Neural cell (in vitro differentiated cells): ENCODE data around the gene YAF2. TPM values are rescaled to one million over a fixed set of nuclear protein-coding genes. Genes with fewer than 3 reads are reported as not detected.
"Not testable (repeated sequence)": the region's sequence is repeated elsewhere in the genome, so short reads cannot be mapped to it uniquely, and the experiment has no call there.

Experiments used
- H2AFZ ChIP-seq: fragments of 200-600, 300-800 bp; sonication (generic), shearing (Covaris generic); 2 replicates; pipeline ENCODE4 v1.6.0; 2014; ENCODE audit warnings: low read depth, mild to moderate bottlenecking, antibody characterized with exemption, low read length, moderate library complexity
- H3F3A ChIP-seq: fragments of 200-600 bp; shearing (Covaris generic); 2 replicates; pipeline ENCODE4 v1.6.1; 2016; ENCODE audit warnings: mild to moderate bottlenecking, moderate library complexity, mixed read lengths, antibody characterized with exemption, low read length; ENCODE audit not compliant: insufficient read depth, poor library complexity, severe bottlenecking
- H3K27ac ChIP-seq: fragments of 200-600, 300-800 bp; sonication (generic), shearing (Covaris generic); 2 replicates; pipeline ENCODE4 v1.5.1; 2014; ENCODE audit warnings: mild to moderate bottlenecking, low read length, moderate library complexity
- H3K27me3 ChIP-seq: fragments of 300-800, 200-600 bp; sonication (generic), shearing (Covaris generic); 2 replicates; pipeline ENCODE4 v1.6.0; 2014; ENCODE audit warnings: mild to moderate bottlenecking, low read depth, low read length, moderate library complexity; ENCODE audit not compliant: insufficient read depth
- H3K36me3 ChIP-seq: fragments of 300-800, 200-600 bp; sonication (generic), shearing (Covaris generic); 2 replicates; pipeline ENCODE4 v1.5.1; 2014; ENCODE audit warnings: mild to moderate bottlenecking, antibody characterized with exemption, low read length, moderate library complexity; ENCODE audit not compliant: insufficient read depth
- H3K4me2 ChIP-seq: fragments of 300-800, 200-600 bp; sonication (generic), shearing (Covaris generic); 2 replicates; pipeline ENCODE4 v1.6.0; 2014; ENCODE audit warnings: mild to moderate bottlenecking, low read length
- H3K4me3 ChIP-seq: fragments of 300-800, 200-600 bp; sonication (generic), shearing (Covaris generic); 2 replicates; pipeline ENCODE4 v1.5.1; 2014; ENCODE audit warnings: mild to moderate bottlenecking, low read length, moderate library complexity
- H3K79me2 ChIP-seq: fragments of 200-600 bp; shearing (Covaris generic); replicated peaks from 2 replicates; pipeline ENCODE4 v1.6.0; 2014; ENCODE audit warnings: mild to moderate bottlenecking, low read length, moderate library complexity; ENCODE audit not compliant: insufficient read depth
- H3K9ac ChIP-seq: fragments of 300-800, 200-600 bp; sonication (generic), shearing (Covaris generic); 2 replicates; pipeline ENCODE4 v1.6.1; 2016; ENCODE audit warnings: mild to moderate bottlenecking, low read length, mixed read lengths
- H3K9me2 ChIP-seq: fragments of 200-600 bp; shearing (Covaris generic); 2 replicates; pipeline ENCODE4 v1.6.1; 2016; ENCODE audit warnings: mild to moderate bottlenecking, low read length, mixed read lengths; ENCODE audit not compliant: insufficient read depth
- H3K9me3 ChIP-seq: fragments of 200-600, 300-800 bp; sonication (generic), shearing (Covaris generic); 2 replicates; pipeline ENCODE4 v1.6.1; 2016; ENCODE audit warnings: mild to moderate bottlenecking, mixed run types, low read length, moderate library complexity, mixed read lengths
- H4K20me1 ChIP-seq: fragments of 200-600 bp; shearing (Covaris generic); 2 replicates; pipeline ENCODE4 v1.6.1; 2016; ENCODE audit warnings: mild to moderate bottlenecking, mixed run types; ENCODE audit not compliant: insufficient read depth
- CTCF ChIP-seq: fragments of 450-650 bp; IDR thresholded peaks from 2 replicates; pipeline ENCODE4 v1.5.1; 2014; ENCODE audit warnings: antibody characterized with exemption, mild to moderate bottlenecking, moderate library complexity; ENCODE audit not compliant: poor library complexity, severe bottlenecking
- EP300 ChIP-seq: fragments of 450-650 bp; conservative IDR thresholded peaks from 2 replicates; pipeline ENCODE4 v1.6.1; 2014; ENCODE audit warnings: antibody characterized with exemption, mild to moderate bottlenecking, moderate library complexity; ENCODE audit not compliant: poor library complexity, severe bottlenecking
- EZH2 ChIP-seq: fragments of 200-600, 300-800 bp; shearing (Covaris generic), sonication (generic); IDR thresholded peaks from 2 replicates; pipeline ENCODE4 v1.6.1; 2014; ENCODE audit warnings: antibody characterized with exemption, low read length, borderline replicate concordance, mild to moderate bottlenecking; ENCODE audit not compliant: insufficient read depth, poor library complexity, severe bottlenecking
- MXI1 ChIP-seq: fragments of 450-650 bp; conservative IDR thresholded peaks from 2 replicates; pipeline ENCODE4 v1.6.1; 2014; ENCODE audit warnings: antibody characterized with exemption, mild to moderate bottlenecking; ENCODE audit not compliant: poor library complexity, severe bottlenecking
- POLR2AphosphoS5 ChIP-seq: IDR thresholded peaks from 2 replicates; pipeline ENCODE4 v1.6.1; 2012
- RAD21 ChIP-seq: fragments of 450-650 bp; conservative IDR thresholded peaks from 2 replicates; pipeline ENCODE4 v1.6.1; 2014; ENCODE audit warnings: antibody characterized with exemption, mild to moderate bottlenecking, moderate library complexity
- SMC3 ChIP-seq: fragments of 450-650 bp; conservative IDR thresholded peaks from 2 replicates; pipeline ENCODE4 v1.6.1; 2014; ENCODE audit warnings: antibody characterized with exemption, mild to moderate bottlenecking, moderate library complexity; ENCODE audit not compliant: poor library complexity
- TAF1 ChIP-seq: IDR thresholded peaks from 2 replicates; pipeline ENCODE4 v1.6.1; 2012; ENCODE audit warnings: low read depth
- polyA plus RNA-seq: library from polyadenylated mRNA; depleted of rRNA; stranded (reverse); fragments of >200 nt; gene quantifications from 2 replicates; pipeline ENCODE4 v1.2.3, GENCODE V29; 2014
- TF ChIP-seq, protein P1 (sequence below): IDR thresholded peaks from 2 replicates; pipeline ENCODE4 v1.6.1; 2012; ENCODE audit warnings: borderline replicate concordance

YAF2 gene
- polyA plus RNA-seq, 1 donor from 2014 or later: 44.1 TPM

DNA sequence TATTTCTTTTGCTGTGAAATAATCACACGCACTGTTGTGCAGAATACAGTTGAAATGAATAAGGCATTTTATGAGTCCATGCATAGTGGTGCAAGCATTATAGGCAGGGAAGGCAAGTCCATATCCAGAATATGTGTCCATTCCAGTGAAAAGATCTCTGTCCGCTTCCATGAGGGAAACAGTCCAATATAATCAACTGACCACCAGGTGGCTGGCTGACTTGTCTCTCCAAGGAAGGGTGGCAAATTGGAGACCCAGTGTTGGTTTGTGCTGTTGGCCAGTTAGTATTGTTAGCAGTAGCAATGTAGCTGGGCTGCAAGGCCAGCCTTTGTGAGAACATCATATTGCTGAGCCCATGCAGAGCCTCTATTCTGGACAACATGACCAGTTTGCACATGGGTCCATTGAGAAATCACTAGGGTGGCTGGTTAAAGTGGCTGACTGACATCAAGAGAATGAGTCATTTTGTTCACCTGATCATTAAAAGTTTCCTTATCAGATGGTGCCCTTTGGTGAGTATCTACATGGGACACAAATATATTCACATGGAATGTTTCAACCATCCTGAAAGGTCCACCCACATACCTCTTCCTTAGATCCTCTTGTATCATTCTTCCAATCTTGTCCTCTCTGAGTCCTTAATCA lies 17.3 kb upstream of the YAF2 start:
- H3F3A ChIP-seq: no peaks in the 10 kb centered on the region
- H3K4me2 ChIP-seq: no peak overlapping the region
- no peaks in the 10 kb centered on the region for H3K9me3 ChIP-seq
- no peaks in the 10 kb centered on the region for H4K20me1 ChIP-seq
- no peak overlapping the region for H2AFZ ChIP-seq
- no peaks in the 10 kb centered on the region for H3K9me2 ChIP-seq
- H3K27me3 ChIP-seq: no peaks in the 10 kb centered on the region
- no peak overlapping the region for H3K27ac ChIP-seq
- no peaks in the 10 kb centered on the region for H3K36me3 ChIP-seq
- no peak overlapping the region for H3K9ac ChIP-seq
- H3K4me3 ChIP-seq: no peak overlapping the region
- no peak for TF ChIP-seq TAF1
- TF ChIP-seq RAD21: no peak
- TF ChIP-seq CTCF: no peak
- no peak for TF ChIP-seq EZH2
- TF ChIP-seq MXI1: no peak
- TF ChIP-seq EP300: no peak
- TF ChIP-seq POLR2AphosphoS5: no peak
- no peak for TF ChIP-seq SMC3
- TF ChIP-seq, protein P1, sequence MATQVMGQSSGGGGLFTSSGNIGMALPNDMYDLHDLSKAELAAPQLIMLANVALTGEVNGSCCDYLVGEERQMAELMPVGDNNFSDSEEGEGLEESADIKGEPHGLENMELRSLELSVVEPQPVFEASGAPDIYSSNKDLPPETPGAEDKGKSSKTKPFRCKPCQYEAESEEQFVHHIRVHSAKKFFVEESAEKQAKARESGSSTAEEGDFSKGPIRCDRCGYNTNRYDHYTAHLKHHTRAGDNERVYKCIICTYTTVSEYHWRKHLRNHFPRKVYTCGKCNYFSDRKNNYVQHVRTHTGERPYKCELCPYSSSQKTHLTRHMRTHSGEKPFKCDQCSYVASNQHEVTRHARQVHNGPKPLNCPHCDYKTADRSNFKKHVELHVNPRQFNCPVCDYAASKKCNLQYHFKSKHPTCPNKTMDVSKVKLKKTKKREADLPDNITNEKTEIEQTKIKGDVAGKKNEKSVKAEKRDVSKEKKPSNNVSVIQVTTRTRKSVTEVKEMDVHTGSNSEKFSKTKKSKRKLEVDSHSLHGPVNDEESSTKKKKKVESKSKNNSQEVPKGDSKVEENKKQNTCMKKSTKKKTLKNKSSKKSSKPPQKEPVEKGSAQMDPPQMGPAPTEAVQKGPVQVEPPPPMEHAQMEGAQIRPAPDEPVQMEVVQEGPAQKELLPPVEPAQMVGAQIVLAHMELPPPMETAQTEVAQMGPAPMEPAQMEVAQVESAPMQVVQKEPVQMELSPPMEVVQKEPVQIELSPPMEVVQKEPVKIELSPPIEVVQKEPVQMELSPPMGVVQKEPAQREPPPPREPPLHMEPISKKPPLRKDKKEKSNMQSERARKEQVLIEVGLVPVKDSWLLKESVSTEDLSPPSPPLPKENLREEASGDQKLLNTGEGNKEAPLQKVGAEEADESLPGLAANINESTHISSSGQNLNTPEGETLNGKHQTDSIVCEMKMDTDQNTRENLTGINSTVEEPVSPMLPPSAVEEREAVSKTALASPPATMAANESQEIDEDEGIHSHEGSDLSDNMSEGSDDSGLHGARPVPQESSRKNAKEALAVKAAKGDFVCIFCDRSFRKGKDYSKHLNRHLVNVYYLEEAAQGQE: no peak
- no peaks in the 10 kb centered on the region for H3K79me2 ChIP-seq

DNA sequence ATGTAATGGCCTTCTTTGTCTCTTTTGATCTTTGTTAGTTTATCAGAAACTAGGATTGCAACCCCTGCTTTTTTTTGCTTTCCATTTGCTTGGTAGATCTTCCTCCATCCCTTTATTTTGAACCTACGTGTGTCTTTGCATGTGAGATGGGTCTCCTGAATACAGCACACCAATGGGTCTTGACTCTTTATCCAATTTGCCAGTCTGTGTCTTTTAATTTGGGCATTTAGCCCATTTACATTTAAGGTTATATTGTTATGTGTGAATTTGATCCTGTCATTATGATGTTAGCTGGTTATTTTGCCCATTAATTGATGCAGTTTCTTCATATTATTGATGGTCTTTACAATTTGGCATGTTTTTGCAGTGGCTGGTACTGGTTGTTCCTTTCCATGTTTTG lies 14.6 kb upstream of the YAF2 start:
- H3K36me3 ChIP-seq, H3K79me2 ChIP-seq, H3F3A ChIP-seq, H3K4me2 ChIP-seq, H3K9ac ChIP-seq, H3K9me3 ChIP-seq, H3K27ac ChIP-seq, H2AFZ ChIP-seq, H3K9me2 ChIP-seq, H3K4me3 ChIP-seq, H4K20me1 ChIP-seq, H3K27me3 ChIP-seq: not testable (repeated sequence)

GRCh38 chr12:42249033-42249432 lies 11.0 kb upstream of the YAF2 start:
- not testable (repeated sequence) for H4K20me1 ChIP-seq, H3K79me2 ChIP-seq, H3K9me3 ChIP-seq, H3K27ac ChIP-seq, H3K4me3 ChIP-seq, H3F3A ChIP-seq, H2AFZ ChIP-seq, H3K4me2 ChIP-seq, H3K36me3 ChIP-seq, H3K9ac ChIP-seq, H3K27me3 ChIP-seq, H3K9me2 ChIP-seq
